Measurements from ENCODE around the gene NOL6. TPM values are rescaled to one million over a fixed set of nuclear protein-coding genes. Genes with fewer than 3 reads are reported as not detected.
"Not testable (repeated sequence)": the region's sequence is repeated elsewhere in the genome, so short reads cannot be mapped to it uniquely, and the experiment has no call there.

The NOL6 gene
- total and polyA plus RNA-seq, 10 of the 15 experiments (the other 5 are each of a cell fraction or from before 2014, with no cell fraction given), result 8.3 to 53.2 (median 33.1) TPM

GRCh38 chr9:33425128-33425533, 48.6 kb downstream of the NOL6 start:
- no peaks in the 10 kb centered on the region for H3K79me2 ChIP-seq (ENCODE audit: control insufficient read depth, insufficient read depth, low read length)
- intact Hi-C loops (cut with micrococcal nuclease; ENCODE audit: unreplicated experiment), result no loop called here
- 60% methylated on average over 4 of the region's 4 CpGs for WGBS (ENCODE audit: insufficient coverage, insufficient replicate concordance, low lambda C conversion rate, missing lambda C conversion rate)
- no peaks in the 10 kb centered on the region for H3K9me3 ChIP-seq (replicated peaks; ENCODE audit: control insufficient read depth, insufficient read depth, low read length)
- DNase-seq (ENCODE audit: low read depth, low spot score) (no peak), FAIRE-seq (no peak), ATAC-seq (no peak)
- in situ Hi-C loops (cut with MboI), result no loop called here
- no peak overlapping the region for H3K4me3 ChIP-seq
- TF ChIP-seq ZNF622 (IDR thresholded peaks at IDR 0.05), result no peak
- TF ChIP-seq IKZF2 (IDR thresholded peaks at IDR 0.05), result no peak
- no peaks in the 10 kb centered on the region for H3K36me3 ChIP-seq (ENCODE audit: control insufficient read depth in 2 of 2, insufficient read depth in 2 of 2, low read length in 1 of 2)
- no peak overlapping the region for H3K9ac ChIP-seq (ENCODE audit: control insufficient read depth, insufficient read depth, low read length)
- no peak overlapping the region for H3K4me2 ChIP-seq (ENCODE audit: control insufficient read depth, insufficient read depth)
- POLR2A ChIA-PET, result no interaction called here
- H2AFZ ChIP-seq (ENCODE audit: control insufficient read depth, low read depth, low read length), result no peak overlapping the region
- H3K4me1 ChIP-seq (ENCODE audit: control insufficient read depth, insufficient read depth, low read length), result no peaks in the 10 kb centered on the region
- CTCF ChIA-PET, result interaction anchor here (1.4 kb wide), 1 partner anchor 41 kb away, joined by 3 read pairs; no protein-coding TSS in a partner anchor
- no peaks in the 10 kb centered on the region for H3K27me3 ChIP-seq (replicated peaks in 1 of 2; ENCODE audit: control insufficient read depth in 2 of 2, insufficient read depth in 2 of 2, low read length in 1 of 2)
- H4K20me1 ChIP-seq (ENCODE audit: control insufficient read depth, insufficient read depth), result no peaks in the 10 kb centered on the region
- H3K27ac ChIP-seq (ENCODE audit: control insufficient read depth, insufficient read depth), result no peak overlapping the region
- RAD21 ChIA-PET (ENCODE audit: unreplicated experiment), result no interaction called here
- BruUV-seq (replicated peaks), result no TSS peak
- SMC1A ChIA-PET (ENCODE audit: uncharacterized antibody, unreplicated experiment), result no interaction called here

GRCh38 chr9:33424492-33424891, 49.2 kb downstream of the NOL6 start:
- FAIRE-seq; H3K4me1 ChIP-seq (ENCODE audit: control insufficient read depth, insufficient read depth, low read length); H3K9ac ChIP-seq (ENCODE audit: control insufficient read depth, insufficient read depth, low read length); H3K36me3 ChIP-seq (ENCODE audit: control insufficient read depth in 2 of 2, insufficient read depth in 2 of 2, low read length in 1 of 2); in situ Hi-C loops (cut with MboI); RAD21 ChIA-PET (ENCODE audit: unreplicated experiment); H3K9me3 ChIP-seq (replicated peaks; ENCODE audit: control insufficient read depth, insufficient read depth, low read length); H2AFZ ChIP-seq (ENCODE audit: control insufficient read depth, low read depth, low read length); intact Hi-C loops (cut with micrococcal nuclease; ENCODE audit: unreplicated experiment); H4K20me1 ChIP-seq (ENCODE audit: control insufficient read depth, insufficient read depth); ATAC-seq; H3K27me3 ChIP-seq (replicated peaks in 1 of 2; ENCODE audit: control insufficient read depth in 2 of 2, insufficient read depth in 2 of 2, low read length in 1 of 2); DNase-seq (ENCODE audit: low read depth, low spot score); H3K4me3 ChIP-seq; H3K4me2 ChIP-seq (ENCODE audit: control insufficient read depth, insufficient read depth); BruUV-seq (replicated peaks); POLR2A ChIA-PET; SMC1A ChIA-PET (ENCODE audit: uncharacterized antibody, unreplicated experiment); H3K79me2 ChIP-seq (ENCODE audit: control insufficient read depth, insufficient read depth, low read length); H3K27ac ChIP-seq (ENCODE audit: control insufficient read depth, insufficient read depth): not testable (repeated sequence)
- peak; percentile 50; the same call in 1 of the 2 replicates for TF ChIP-seq ZBTB40 (IDR thresholded peaks at IDR 0.05; ENCODE audit: borderline replicate concordance)
- 0 out of 2 replicates have a peak, but pooled peaks have one; percentile 14 for TF ChIP-seq ZNF384 (IDR thresholded peaks at IDR 0.05; ENCODE audit: borderline replicate concordance, low read depth, low read length)
- CTCF ChIA-PET, result interaction anchor here (1.4 kb wide), 1 partner anchor 42 kb away, joined by 3 read pairs; no protein-coding TSS in a partner anchor
- WGBS (ENCODE audit: insufficient coverage, insufficient replicate concordance, low lambda C conversion rate, missing lambda C conversion rate), result 28% methylated on average over 3 of the region's 6 CpGs

GRCh38 chr9:33424043-33424442, 49.7 kb downstream of the NOL6 start:
- intact Hi-C loops (cut with micrococcal nuclease; ENCODE audit: unreplicated experiment); in situ Hi-C loops (cut with MboI); H2AFZ ChIP-seq (ENCODE audit: control insufficient read depth, low read depth, low read length); H3K4me2 ChIP-seq (ENCODE audit: control insufficient read depth, insufficient read depth); ATAC-seq; H3K4me3 ChIP-seq; SMC1A ChIA-PET (ENCODE audit: uncharacterized antibody, unreplicated experiment); FAIRE-seq; POLR2A ChIA-PET; RAD21 ChIA-PET (ENCODE audit: unreplicated experiment); H3K4me1 ChIP-seq (ENCODE audit: control insufficient read depth, insufficient read depth, low read length); CTCF ChIA-PET; H3K9me3 ChIP-seq (replicated peaks; ENCODE audit: control insufficient read depth, insufficient read depth, low read length); H3K36me3 ChIP-seq (ENCODE audit: control insufficient read depth in 2 of 2, insufficient read depth in 2 of 2, low read length in 1 of 2); H3K27me3 ChIP-seq (replicated peaks in 1 of 2; ENCODE audit: control insufficient read depth in 2 of 2, insufficient read depth in 2 of 2, low read length in 1 of 2); H3K79me2 ChIP-seq (ENCODE audit: control insufficient read depth, insufficient read depth, low read length); BruUV-seq (replicated peaks); H3K9ac ChIP-seq (ENCODE audit: control insufficient read depth, insufficient read depth, low read length); H4K20me1 ChIP-seq (ENCODE audit: control insufficient read depth, insufficient read depth); H3K27ac ChIP-seq (ENCODE audit: control insufficient read depth, insufficient read depth); DNase-seq (ENCODE audit: low read depth, low spot score): not testable (repeated sequence)
- whole genome bisulfite sequencing (ENCODE audit: insufficient coverage, insufficient replicate concordance, low lambda C conversion rate, missing lambda C conversion rate), result 42% methylated on average over 3 of the region's 7 CpGs

All from GM12878 (cell line).